Stimulated activated CD8-positive, alpha-beta memory T cell treated with anti-CD3 and anti-CD28 coated beads, Interleukin-12 subunit alpha, Interleukin-12 subunit beta, amount 100 ng/mL, for 24 hours (primary cell): ENCODE results near the gene PUS3.

Source experiments
- DNase-seq: peaks from one replicate; pipeline ENCODE4 v3.0.0-alpha.2; 2020; ENCODE audit errors: extremely low read depth

The PUS3 gene, protein sequence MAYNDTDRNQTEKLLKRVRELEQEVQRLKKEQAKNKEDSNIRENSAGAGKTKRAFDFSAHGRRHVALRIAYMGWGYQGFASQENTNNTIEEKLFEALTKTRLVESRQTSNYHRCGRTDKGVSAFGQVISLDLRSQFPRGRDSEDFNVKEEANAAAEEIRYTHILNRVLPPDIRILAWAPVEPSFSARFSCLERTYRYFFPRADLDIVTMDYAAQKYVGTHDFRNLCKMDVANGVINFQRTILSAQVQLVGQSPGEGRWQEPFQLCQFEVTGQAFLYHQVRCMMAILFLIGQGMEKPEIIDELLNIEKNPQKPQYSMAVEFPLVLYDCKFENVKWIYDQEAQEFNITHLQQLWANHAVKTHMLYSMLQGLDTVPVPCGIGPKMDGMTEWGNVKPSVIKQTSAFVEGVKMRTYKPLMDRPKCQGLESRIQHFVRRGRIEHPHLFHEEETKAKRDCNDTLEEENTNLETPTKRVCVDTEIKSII

GRCh38 chr11:125902927-125903710 is at the start of gene PUS3:
Gene PUS3, minus strand, starts transcription at chr11:125903206. Its CDS starts 6,922 bp downstream, at chr11:125896284.
- DNase-seq: peak; percentile 81

- DNase-seq: no peak
Measured at GRCh38 chr11:125952559-125952958, 49.6 kb upstream of the PUS3 start.

- no peak for DNase-seq
Measured at GRCh38 chr11:125951731-125952130, 48.7 kb upstream of the PUS3 start.

DNA sequence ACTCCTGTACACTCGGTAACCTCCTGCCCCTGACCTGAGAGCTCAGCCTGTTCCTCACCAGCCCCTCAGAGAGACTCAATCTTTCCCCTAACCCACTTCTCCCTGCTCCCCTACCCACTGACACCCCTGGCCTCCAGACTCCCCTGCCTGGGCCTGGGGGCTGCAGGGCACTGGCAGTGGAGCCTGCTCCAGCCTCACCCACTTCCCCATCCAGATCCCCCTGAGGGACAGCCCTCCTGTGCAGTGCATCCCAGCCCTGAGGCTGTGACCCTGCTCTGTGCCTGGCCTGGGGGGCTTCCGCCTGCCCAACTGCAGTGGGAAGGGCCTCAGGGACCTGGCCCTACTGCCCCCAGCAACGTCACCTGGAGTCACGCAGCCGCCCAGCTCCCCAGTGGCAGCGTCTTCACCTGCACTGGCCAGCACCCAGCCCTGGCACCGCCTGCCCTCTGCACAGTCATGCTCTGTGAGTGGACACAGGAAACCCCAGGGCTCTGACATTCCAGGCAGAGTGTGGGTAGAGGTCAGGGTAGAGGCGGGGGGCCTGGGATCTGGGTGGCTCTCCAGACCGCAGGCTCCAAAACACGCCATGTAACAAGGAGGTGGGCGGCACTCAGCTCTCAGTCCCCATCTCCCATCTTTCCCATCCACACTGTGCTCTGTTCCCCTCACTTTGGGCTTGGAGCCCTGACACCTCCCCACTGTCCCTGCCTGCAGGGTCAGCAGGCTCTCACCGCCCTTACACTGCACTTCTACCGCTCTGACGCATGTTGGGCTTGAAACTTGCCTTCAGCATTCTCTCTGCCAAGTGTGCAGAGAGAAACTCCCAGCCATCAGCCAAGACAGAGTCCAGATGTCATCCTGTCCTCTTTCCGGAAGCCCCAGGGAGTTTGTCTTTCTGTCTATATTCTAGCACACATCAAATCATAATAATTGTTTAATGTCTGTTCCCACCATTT is 48.0 kb upstream of the PUS3 start:
- DNase-seq: no peak

DNA sequence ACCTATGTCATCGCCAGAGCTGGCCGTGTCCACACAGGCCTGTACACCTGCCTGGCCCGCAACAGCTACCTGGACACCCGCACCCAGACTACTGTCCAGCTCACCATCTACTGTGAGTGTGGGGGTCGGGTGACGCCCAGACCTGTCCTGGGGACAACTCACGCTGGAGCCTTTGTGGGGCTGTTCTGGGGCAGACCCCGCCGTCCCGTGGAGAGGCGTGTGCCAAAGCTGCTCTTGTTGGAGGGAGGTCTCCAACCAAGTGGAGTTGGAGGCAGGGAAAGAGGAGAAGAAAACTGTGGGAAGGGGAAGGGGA is 47.1 kb upstream of the PUS3 start:
- DNase-seq: no peak

DNA sequence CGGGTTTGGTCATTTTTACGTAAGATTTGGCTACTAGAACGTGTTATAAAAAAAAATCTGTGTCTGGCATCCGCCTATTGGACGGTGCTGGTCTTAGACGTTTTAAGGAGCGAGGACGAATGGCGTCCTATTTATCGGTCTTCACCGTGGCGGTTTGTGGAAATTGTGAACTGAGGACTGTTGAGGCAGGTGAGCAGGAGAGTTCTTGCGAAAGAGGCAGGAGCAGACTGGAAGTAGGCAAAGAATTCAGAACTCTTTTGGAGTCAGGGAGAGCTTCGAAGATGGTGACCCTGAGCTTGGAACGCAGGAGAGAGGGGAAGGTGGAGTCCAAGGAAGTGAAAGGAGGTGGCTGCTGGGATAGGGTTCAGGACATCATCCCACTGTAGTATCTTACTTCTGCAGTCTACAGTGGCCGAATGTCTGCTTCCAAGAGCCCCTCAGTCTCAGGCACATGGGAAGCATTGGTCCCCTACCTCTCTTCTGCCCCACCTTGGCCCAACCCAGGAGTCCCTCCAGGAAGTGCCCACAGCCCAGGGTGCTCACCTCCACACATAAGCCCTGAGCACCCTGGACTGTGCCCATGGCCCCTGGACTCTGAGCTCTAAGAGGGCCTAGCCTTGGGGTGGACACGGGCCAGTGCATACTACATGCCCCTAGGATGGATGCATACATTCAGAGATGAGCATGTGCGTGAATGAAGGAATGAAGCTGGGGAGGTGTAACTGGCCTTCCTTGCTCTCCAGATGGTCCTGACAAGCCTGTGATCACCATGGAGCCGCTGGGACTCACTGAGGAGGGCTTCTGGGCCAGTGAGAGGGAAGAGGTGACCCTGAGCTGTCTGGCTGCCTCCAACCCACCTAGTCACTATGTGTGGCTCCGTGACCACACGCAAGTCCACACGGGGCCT is 46.5 kb upstream of the PUS3 start:
- no peak for DNase-seq

DNA sequence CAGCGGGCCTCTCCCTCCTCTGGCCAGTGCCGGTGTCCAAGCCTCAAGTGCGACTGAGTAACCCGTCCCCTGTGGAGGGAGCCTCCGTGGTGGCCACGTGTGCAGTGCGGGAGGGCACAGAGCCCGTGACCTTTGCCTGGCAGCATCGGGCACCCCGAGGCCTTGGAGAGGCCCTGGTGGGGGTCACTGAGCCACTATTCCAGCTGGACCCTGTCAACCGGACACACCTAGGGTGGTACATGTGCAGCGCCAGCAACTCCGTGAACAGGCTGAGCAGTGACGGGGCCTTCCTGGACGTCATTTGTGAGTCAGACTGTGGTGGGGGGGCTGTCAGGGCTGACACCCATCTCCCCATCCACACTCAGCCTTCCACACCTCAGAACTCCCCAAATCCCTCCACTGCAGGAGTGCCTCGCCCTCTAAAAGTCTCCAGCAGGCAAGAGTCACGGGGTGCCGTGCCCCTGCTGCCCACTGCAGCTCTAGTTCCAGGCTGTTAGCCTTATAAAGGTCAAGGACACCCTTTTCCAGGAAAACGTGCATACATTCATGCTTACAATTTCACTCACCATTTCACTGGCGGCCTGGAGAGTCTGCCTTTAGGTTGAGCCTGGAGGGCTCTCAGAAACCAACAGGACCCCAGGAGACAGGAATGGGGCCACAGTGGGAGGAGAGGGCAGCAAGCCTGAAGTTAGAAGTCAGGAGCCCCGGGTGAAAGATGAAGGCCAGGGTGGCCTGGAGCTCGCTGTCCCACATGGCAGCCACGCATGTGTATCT is 45.5 kb upstream of the PUS3 start:
- DNase-seq: no peak

GRCh38 chr11:125947419-125948277 is 44.6 kb upstream of the PUS3 start:
- DNase-seq: no peak

- DNase-seq: no peak
Measured at GRCh38 chr11:125946712-125947418, 43.9 kb upstream of the PUS3 start.

DNA sequence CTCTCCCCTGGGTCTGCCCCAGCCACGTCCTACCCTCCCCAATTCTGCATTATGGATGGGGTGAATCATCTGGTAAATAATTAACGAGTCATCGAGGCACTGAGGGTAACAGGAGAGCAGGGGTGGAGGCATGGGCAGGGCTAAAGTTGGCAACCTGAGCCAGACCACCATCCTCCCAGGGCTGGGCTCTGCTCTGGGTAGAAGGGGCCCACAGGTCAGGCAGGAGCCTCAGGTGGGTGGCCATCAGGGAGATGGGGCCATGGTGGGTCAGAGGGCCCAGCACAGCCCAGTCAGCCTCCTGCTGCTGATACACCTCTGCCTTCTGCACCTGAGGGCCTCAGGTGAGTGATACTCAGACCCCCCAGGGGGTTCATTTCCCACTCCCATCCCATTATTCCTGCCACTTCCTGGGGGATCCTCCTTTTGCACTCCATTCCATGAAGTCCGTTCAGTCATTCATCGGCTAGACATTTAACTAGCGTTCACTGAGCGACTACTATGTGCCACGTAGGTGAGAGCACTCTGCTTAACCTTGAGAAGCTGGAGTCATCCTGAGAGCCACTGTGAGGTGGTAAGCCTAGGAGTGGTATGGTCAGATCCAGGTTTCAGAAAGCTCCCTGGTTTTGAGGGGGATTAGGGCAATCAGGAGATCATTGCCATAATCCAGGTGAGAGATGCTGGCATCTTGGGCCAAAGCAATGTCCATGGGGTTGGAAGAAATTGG is 43.0 kb upstream of the PUS3 start, which contains the start of gene VSIG10L2:
TSS of gene VSIG10L2 (plus strand) at position 248 of the 724 bp plus-strand sequence. CDS start at position 260, 12 bp downstream.
- no peak for DNase-seq

- no peak for DNase-seq
Measured at GRCh38 chr11:125945011-125945796, 42.2 kb upstream of the PUS3 start.

GRCh38 chr11:125944350-125945010 is 41.5 kb upstream of the PUS3 start:
- no peak for DNase-seq

GRCh38 chr11:125943661-125944349 is 40.8 kb upstream of the PUS3 start:
- no peak for DNase-seq

- no peak for DNase-seq
Measured at GRCh38 chr11:125942771-125943428, 39.9 kb upstream of the PUS3 start.
